HUES6 (cell line): ENCODE measurements around the gene GALNTL6.

Experiments
- H3K27ac ChIP-seq: 2 replicates; pipeline ENCODE4 v1.7.0; 2013; ENCODE audit warnings: low read depth, mild to moderate bottlenecking, low read length, inconsistent platforms
- H3K27me3 ChIP-seq: 2 replicates; pipeline ENCODE4 v1.6.1; 2013; ENCODE audit warnings: low read length; ENCODE audit not compliant: control insufficient read depth, insufficient read depth
- H3K36me3 ChIP-seq: 2 replicates; pipeline ENCODE4 v1.6.1; 2013; ENCODE audit warnings: low read length; ENCODE audit not compliant: control insufficient read depth, insufficient read depth
- H3K4me1 ChIP-seq: 2 replicates; pipeline ENCODE4 v1.6.1; 2013; ENCODE audit warnings: low read length; ENCODE audit not compliant: control insufficient read depth, insufficient read depth
- H3K4me3 ChIP-seq: 2 replicates; pipeline ENCODE4 v1.5.1; 2013; ENCODE audit warnings: low read depth, low read length
- H3K9ac ChIP-seq: one replicate; pipeline ENCODE4 v1.6.1; 2013; ENCODE audit warnings: mild to moderate bottlenecking, low read length
- H3K9me3 ChIP-seq: 2 replicates; pipeline ENCODE4 v1.6.1; 2013; ENCODE audit warnings: low read depth, low read length; ENCODE audit not compliant: control insufficient read depth, insufficient read depth

GALNTL6 gene

DNA sequence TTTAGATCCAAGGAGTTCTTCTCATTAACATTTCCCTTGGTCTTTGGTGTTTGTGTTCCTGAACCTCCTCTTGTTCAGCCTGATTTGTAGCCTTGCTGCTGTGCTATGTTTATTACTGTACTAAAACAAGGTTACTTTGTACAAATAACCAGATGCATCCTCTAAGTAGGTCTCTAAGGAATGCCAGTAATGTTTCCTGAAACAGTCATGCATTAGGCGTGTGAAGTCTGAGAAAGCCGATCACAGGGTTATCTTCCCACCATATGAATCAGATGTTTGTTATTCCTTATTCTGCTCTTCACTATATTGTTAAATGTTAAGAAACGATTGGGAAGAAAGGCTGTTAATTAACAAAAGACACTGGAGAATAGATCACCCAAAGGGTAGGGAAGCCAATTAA, 66.9 kb downstream of the GALNTL6 start:
- H3K4me3 ChIP-seq: no peak overlapping the region
- no peak overlapping the region for H3K27ac ChIP-seq
- H3K27me3 ChIP-seq: no peaks in the 10 kb centered on the region
- H3K9ac ChIP-seq: no peak overlapping the region
- H3K4me1 ChIP-seq: no peaks in the 10 kb centered on the region
- no peaks in the 10 kb centered on the region for H3K9me3 ChIP-seq
- no peaks in the 10 kb centered on the region for H3K36me3 ChIP-seq

DNA sequence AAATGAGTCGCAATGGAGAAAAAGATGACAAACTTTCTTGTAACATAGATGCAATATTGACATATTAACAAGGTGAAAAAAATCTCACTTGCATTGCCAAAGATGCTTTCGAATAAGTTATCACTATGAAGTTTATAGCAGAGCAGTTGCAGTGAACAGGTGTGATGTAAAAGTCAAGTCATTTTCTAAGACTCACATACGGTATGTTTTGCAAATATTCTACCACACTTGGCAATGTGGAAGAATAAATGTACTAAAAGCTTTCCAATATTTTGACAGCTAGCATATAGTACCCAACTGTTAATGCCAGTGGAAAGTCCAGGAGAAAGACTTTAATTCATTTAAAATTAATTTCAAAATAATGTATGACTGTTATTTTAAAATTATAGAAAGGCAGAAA, 76.5 kb downstream of the GALNTL6 start:
- Histone ChIP-seq H3K9me3 (no peaks in the 10 kb centered on the region), H3K9ac (no peak overlapping the region), H3K27me3 (no peaks in the 10 kb centered on the region), H3K4me3 (no peak overlapping the region), H3K27ac (no peak overlapping the region), H3K4me1 (no peaks in the 10 kb centered on the region), H3K36me3 (no peaks in the 10 kb centered on the region)

DNA sequence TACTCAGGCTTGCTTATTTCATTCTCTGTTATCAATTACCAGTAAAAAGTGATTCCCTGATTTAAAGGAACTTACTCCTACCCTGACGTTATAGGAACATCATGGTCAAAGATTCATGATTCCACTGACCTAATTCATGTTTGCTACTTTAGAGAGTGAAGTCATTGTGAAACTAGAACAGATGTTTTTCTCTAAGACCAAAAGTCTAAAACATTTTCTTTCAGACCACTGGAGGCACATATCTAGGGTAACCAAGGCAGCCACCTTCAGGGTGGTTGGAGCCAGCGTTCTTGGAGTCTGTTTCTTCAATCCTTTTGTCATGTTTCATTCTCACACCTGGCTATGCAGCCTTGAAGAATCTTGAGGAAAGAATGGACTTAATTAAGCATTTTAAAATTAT, 77.8 kb downstream of the GALNTL6 start:
- H3K27me3 ChIP-seq: no peaks in the 10 kb centered on the region
- no peaks in the 10 kb centered on the region for H3K36me3 ChIP-seq
- no peaks in the 10 kb centered on the region for H3K9me3 ChIP-seq
- no peak overlapping the region for H3K27ac ChIP-seq
- H3K4me3 ChIP-seq: no peak overlapping the region
- H3K4me1 ChIP-seq: no peaks in the 10 kb centered on the region
- no peak overlapping the region for H3K9ac ChIP-seq

DNA sequence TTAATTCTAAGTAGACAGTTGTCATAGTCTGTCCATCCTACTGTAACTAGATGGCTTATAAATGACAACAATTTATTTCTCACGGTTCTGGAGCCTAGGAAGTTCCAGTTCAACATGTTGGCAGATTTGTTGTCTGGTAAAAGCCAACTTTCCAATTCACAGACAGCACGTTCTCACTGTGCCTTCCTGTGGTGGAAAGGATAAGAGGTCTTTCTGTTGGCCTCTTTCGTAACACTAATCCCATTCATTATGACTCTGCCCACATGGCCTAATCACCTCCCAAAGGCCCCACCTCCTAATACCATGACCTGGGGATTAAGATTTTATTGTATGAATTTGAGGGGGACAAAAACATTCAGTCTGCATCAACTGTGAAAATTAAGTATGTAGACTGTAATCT, 83.2 kb downstream of the GALNTL6 start:
- Histone ChIP-seq H3K4me1 (no peaks in the 10 kb centered on the region), H3K4me3 (no peak overlapping the region), H3K9me3 (no peaks in the 10 kb centered on the region), H3K27me3 (no peaks in the 10 kb centered on the region), H3K36me3 (no peaks in the 10 kb centered on the region), H3K27ac (no peak overlapping the region), H3K9ac (no peak overlapping the region)

DNA sequence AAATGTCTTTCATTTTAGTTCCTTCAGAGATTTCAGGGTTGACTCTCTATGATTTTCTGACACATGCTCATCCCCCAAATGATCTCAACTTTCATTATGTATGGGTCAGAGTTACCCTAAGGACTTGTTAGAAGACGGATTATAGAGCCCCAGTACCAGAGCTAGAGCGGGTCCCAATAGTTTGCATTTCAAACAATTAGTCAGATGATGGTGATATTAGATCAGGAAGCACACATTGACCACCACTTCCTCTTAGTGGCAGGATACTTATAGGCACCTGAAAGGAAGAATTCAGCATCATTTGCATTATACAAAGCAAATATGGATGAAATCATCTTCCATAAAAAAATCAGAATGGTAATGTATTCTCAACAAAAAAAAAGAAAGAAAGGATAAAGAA, 106.1 kb downstream of the GALNTL6 start:
- H3K4me1 ChIP-seq: peaks cover 5% of the 10 kb centered on the region; the same call in 1 of the 2 replicates
- H3K27me3 ChIP-seq: no peaks in the 10 kb centered on the region
- no peaks in the 10 kb centered on the region for H3K36me3 ChIP-seq
- H3K27ac ChIP-seq: no peak overlapping the region
- no peaks in the 10 kb centered on the region for H3K9me3 ChIP-seq
- no peak overlapping the region for H3K9ac ChIP-seq
- no peak overlapping the region for H3K4me3 ChIP-seq

DNA sequence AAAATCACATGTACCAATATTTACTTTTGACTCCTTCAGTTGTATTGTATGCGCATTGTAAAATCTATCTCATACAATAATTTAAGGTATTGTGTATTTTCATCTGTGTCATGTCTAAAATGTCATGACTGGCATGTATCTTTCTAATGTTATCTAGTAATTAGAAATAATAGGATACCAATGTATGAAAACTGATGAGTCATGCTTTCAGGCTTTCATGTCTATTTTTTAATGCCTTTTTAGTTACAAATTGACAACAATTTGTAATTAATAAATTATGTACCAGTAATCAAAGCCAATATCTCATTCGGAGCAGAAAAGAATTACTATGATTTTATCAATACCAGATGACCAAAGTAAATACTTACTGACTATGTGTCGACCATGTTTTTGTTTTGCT, 107.7 kb downstream of the GALNTL6 start:
- peaks cover 13% of the 10 kb centered on the region; the same call in 1 of the 2 replicates for H3K4me1 ChIP-seq
- H3K27me3 ChIP-seq: no peaks in the 10 kb centered on the region
- H3K9ac ChIP-seq: no peak overlapping the region

DNA sequence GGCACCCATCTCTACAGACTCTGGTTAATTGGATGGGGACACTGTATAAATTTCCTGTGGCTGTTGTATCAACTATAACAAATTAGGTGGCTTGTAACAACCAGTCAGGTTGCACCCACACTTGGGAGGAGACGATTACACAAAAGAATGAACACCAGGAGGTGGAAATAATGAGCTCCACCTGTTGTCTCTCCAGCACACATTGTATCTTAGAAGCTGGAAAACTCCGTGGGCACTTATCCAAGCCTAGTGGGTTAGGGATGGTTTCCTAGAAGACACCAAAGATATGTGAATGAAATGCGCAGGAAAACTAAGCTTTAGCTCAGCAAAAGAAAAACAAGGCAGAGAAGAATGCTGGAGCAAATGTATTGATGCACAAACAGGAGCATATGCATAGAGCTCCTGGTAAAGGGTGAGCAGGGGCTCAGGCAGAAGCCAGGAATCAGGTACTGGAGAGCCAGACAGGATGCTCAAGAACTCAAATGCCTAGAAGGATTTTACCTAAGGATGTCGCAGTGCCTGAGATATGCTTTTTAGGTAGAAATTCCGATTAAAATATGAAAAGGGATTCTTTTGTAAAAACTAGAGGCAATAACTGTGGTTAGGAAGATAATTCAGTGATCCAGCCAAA, 111.7 kb downstream of the GALNTL6 start:
- Histone ChIP-seq H3K9ac (no peak overlapping the region), H3K4me3 (no peak overlapping the region), H3K9me3 (no peaks in the 10 kb centered on the region), H3K27ac (no peak overlapping the region), H3K4me1 (peaks cover 12% of the 10 kb centered on the region; the same call in 1 of the 2 replicates), H3K27me3 (no peaks in the 10 kb centered on the region), H3K36me3 (no peaks in the 10 kb centered on the region)

More for the DNA sequence above, 107.7 kb downstream of the GALNTL6 start:
- no peaks in the 10 kb centered on the region for H3K9me3 ChIP-seq
- H3K4me3 ChIP-seq: no peak overlapping the region
- no peak overlapping the region for H3K27ac ChIP-seq
- H3K36me3 ChIP-seq: no peaks in the 10 kb centered on the region

DNA sequence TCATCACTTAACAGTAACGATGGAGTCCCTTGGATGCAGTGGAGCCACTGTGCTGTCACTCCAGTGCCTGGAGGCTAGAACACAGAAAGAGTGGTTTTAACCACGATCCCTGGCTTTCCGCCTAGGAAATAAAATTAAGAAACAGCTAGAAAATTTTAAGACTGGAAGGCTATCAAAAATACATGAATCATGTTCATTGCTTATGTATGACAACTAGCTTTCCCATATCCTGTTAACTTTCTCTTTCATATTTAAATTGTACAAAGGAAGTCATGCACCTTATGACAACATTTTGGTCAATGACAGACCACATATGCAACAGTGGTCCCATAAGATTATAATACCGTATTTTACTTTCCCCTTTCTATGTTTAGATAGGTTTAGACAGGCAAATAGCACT, 115.1 kb downstream of the GALNTL6 start:
- no peaks in the 10 kb centered on the region for H3K36me3 ChIP-seq
- H3K9me3 ChIP-seq: no peaks in the 10 kb centered on the region
- no peak overlapping the region for H3K4me3 ChIP-seq
- H3K27me3 ChIP-seq: no peaks in the 10 kb centered on the region
- peaks cover 12% of the 10 kb centered on the region; the same call in 1 of the 2 replicates for H3K4me1 ChIP-seq
- H3K9ac ChIP-seq: no peak overlapping the region
- H3K27ac ChIP-seq: no peak overlapping the region

DNA sequence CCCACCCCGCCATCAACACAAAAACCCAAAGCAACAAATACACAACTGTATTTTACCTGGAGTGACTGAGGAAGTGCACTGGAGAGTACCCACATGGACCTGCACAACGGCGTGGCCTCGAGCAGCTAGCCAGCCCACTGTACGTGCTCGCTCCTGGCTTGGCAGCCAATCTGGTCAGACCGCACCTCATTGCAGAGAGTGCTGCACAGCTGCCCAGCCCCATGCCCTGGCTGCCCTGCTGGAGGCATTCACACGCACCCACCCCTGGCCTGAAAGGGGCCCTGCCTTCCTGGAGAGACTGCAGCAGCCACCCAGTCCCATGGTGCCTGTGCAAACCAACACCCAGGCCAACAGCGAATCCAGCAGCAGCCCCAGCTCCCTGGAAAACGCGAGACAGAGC, 116.3 kb downstream of the GALNTL6 start:
- no peak overlapping the region for H3K27ac ChIP-seq
- H3K36me3 ChIP-seq: no peaks in the 10 kb centered on the region
- no peaks in the 10 kb centered on the region for H3K27me3 ChIP-seq
- no peaks in the 10 kb centered on the region for H3K9me3 ChIP-seq
- peaks cover 12% of the 10 kb centered on the region; the same call in 1 of the 2 replicates for H3K4me1 ChIP-seq
- no peak overlapping the region for H3K4me3 ChIP-seq
- H3K9ac ChIP-seq: no peak overlapping the region

DNA sequence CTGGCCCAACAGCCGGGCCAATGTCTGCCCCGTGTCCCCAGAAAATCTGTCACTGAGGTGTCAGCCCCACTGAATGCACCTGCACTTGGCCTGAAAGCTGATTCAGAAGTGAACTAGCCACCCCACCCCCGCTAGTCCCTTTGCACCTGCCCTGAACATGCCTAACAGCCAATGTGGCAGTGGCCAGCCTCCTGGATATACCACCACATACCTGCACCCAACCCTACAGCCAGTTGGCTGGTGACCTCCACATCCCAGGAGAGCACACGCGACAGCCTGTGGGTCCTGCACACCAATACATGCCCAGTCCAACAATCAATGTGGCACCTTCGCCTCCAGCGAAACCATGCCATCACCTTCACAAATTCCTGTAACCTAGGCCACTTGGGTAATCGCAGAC, 116.7 kb downstream of the GALNTL6 start:
- Histone ChIP-seq H3K36me3 (no peaks in the 10 kb centered on the region), H3K9me3 (no peaks in the 10 kb centered on the region), H3K9ac (no peak overlapping the region)

DNA sequence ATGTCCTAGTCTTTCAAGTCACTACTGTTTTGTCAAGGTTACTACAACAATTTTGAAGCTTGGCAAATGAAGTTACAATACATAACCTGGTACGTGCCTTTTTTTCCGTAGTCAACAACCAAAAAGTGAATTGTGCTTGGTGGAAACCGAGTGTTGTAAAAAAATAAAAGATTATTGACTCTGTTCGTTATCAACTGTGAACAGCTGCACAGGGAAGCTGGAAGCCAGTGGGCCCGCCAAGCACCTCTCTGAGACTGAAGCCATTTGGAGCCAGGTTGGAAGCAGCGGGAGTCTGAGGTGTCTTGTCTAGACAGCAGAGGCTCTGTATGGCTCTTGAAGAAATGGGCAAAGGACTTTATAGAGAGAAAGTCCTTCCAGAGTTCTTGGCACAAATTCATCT, 119.0 kb downstream of the GALNTL6 start:
- Histone ChIP-seq H3K9me3 (no peaks in the 10 kb centered on the region), H3K36me3 (no peaks in the 10 kb centered on the region), H3K27ac (no peak overlapping the region), H3K9ac (no peak overlapping the region), H3K27me3 (no peaks in the 10 kb centered on the region), H3K4me3 (no peak overlapping the region), H3K4me1 (no peaks in the 10 kb centered on the region)

More for the DNA sequence above, 116.7 kb downstream of the GALNTL6 start:
- H3K27me3 ChIP-seq: no peaks in the 10 kb centered on the region
- peaks cover 8% of the 10 kb centered on the region; the same call in 1 of the 2 replicates for H3K4me1 ChIP-seq
- no peak overlapping the region for H3K4me3 ChIP-seq
- no peak overlapping the region for H3K27ac ChIP-seq
